CD4-positive, alpha-beta T cell treated with Interleukin-4 for 1 hour (primary cell): ENCODE measurements around the gene MT3.
"Not testable (repeated sequence)": the region's sequence is repeated elsewhere in the genome, so short reads cannot be mapped to it uniquely, and the experiment has no call there.

Experiments
- DNase-seq, 2 donors: peaks; one replicate each; pipeline ENCODE4 v3.0.0-alpha.2; 2020 to 2022

Gene MT3

DNA sequence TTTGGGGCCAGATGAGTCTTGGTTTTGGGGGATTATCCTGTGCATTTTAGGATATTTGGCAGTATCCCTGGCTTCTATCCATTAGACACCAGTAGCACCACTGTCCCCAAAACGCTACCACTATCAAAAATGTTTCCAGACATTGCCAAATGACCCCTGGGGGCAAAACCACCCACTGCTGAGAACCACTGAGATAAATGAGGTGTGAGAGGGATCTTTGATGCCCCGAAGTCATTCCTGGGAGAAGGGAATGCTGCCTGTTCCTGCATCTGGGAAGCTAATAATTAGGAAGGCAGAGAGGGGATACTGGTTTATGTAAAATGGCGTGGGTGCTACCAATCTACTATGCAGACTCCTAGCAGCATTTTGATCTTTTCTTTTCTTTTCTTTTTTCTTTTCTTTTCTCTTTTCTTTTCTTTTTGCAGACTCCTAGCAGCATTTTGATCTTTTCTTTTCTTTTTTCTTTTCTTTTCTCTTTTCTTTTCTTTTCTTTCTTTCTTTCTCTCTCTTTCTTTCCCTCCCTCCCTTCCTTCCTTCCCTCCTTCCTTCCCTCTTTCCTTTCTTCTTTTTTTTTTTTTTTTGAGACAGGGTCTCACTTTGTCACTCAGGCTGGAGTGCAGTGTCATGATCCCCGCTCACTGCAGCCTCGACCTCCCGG is 8.8 kb upstream of the MT3 start:
- DNase-seq = no peak

- not testable (repeated sequence) for DNase-seq
Measured at GRCh38 chr16:56582911-56583310, 6.4 kb upstream of the MT3 start.

GRCh38 chr16:56583351-56584168 is 5.8 kb upstream of the MT3 start:
- no peak for DNase-seq

GRCh38 chr16:56584276-56584675 is 5.1 kb upstream of the MT3 start:
- no peak for DNase-seq

GRCh38 chr16:56588781-56589140 is 567 bp upstream of the MT3 start:
- no peak for DNase-seq

- DNase-seq = no peak
Measured at GRCh38 chr16:56591377-56592060, 2.2 kb downstream of the MT3 start.

GRCh38 chr16:56593573-56594291 is 4.4 kb downstream of the MT3 start:
- no peak for DNase-seq

- DNase-seq = no peak
Measured at GRCh38 chr16:56594292-56594619, 4.9 kb downstream of the MT3 start.

DNA sequence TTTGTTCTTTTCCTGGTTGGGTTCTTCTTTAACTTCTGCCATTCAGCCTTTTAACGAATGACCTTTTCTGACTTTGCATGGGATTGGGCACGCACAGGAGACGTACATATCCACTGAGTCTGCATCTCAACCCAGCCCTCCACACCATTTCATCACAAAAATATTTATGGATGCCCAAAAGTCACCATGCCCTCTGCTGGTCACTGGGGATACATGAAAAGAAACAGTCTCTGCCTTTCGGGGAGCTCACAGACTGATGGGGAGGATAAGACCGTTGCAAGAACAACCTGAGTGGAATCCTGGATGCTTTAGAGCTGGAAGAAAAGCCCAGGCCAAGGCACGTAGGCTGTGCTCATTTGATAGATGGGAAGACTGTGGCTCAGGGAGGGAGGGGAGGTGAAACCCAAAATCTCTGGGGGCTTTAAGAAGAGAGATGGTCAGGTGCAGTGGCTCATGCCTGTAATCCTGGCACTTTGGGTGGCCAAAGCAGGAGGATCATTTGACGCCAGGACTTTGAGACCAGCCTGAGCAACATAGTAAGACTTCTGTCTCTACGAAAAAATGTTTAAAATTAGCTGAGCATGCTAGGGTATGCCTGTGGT is 11.2 kb downstream of the MT3 start:
- DNase-seq = peak; percentile 28 to 56

- no peak for DNase-seq
Measured at GRCh38 chr16:56601325-56601724, 12.0 kb downstream of the MT3 start.

DNA sequence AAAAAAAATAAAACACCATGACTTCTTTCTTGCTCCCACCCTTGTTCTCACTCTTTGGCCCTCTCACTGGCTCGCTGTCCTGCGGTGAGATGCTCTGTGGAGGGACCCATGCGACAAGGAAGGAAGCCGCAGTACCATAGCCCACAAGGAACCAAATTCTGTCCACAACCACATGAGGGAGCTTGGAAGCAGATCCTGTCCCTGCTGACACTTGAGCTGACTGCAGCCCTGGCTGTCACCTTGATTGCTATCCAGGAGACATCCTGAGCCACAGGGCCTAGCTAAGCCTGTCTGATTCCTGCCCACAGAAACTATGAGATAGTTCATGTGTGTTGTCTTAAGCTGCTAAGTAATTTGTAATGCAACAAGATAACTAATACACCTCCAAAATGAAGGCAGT is 14.3 kb downstream of the MT3 start:
- DNase-seq = peak; percentile 24 to 33

DNA sequence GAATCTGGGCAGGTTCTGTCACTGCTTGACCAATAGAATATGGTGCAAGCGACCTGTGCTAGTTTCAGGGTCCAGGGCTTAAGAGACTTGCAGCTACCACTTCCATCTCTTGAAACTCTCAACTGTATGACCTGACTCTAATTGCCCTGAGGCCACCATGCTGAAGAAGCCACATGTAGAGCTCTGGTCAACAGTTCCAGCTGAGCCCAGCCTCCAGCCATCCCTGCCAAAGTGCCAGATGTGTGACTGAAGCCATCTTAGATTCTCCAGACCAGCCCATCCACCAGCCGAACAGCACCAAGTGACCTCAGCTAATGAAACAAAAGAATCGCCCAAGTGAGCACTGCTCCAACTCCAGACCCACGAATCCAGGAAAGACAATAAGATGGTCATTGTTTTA is 15.6 kb downstream of the MT3 start:
- DNase-seq = no peak

DNA sequence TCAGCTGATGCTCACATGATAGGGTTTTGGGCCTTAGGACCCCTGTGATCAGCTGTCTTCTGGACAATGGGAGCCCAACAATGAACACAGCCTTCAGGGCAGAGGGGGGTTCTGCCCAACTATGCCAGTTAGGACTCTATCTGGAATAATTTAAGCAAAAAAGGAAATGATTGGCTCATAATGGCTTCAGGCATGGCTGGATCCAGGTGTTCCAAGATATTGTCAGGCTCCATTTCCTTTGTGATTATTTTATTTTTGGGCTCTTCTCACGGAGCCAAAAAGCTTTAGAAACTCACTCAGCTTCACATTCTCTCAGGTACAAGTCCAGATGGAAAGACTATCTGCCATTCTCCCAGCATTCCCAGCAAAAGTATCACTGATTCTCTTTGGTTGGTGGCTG is 16.1 kb downstream of the MT3 start:
- DNase-seq = no peak

DNA sequence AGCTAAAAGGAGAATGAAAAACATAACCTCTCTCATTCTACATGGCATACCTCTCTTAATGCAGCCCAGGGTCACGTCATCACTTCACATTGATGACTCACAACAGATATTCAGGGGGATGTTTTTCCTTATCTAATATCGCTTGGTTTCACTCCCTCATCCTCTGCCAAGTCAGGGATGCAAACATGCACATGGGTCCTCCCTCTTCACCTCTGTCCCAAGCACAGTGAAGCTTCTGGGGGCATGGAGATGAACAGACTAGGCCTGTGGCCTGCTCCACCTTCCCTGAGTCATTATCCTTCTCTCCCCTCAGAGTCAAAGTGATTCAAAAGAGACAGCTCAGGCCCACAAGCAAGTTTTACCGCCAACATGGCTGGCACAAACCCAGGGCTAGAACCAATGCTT is 16.7 kb downstream of the MT3 start:
- DNase-seq = no peak

- DNase-seq = no peak
Measured at GRCh38 chr16:56606476-56607108, 17.3 kb downstream of the MT3 start.

- DNase-seq = no peak
Measured at GRCh38 chr16:56607109-56607618, 17.8 kb downstream of the MT3 start.

DNA sequence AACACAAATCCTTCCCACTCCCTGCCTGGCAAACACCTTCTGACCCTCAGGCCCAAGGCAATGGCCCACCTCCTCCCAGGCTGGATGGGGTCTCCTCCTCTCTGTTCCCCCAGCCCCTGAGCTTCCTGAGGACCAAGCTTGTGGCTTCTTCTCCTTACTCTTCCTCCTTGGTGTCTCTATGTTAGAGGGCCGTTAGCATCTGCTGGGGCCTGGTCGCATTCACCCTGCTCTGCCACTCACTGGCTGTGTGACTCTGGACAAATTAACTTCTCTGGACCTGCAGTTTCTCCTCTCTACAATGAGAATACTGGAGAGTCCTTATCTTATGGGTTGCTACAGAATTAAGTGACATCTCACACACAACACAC is 18.3 kb downstream of the MT3 start:
- no peak for DNase-seq

DNA sequence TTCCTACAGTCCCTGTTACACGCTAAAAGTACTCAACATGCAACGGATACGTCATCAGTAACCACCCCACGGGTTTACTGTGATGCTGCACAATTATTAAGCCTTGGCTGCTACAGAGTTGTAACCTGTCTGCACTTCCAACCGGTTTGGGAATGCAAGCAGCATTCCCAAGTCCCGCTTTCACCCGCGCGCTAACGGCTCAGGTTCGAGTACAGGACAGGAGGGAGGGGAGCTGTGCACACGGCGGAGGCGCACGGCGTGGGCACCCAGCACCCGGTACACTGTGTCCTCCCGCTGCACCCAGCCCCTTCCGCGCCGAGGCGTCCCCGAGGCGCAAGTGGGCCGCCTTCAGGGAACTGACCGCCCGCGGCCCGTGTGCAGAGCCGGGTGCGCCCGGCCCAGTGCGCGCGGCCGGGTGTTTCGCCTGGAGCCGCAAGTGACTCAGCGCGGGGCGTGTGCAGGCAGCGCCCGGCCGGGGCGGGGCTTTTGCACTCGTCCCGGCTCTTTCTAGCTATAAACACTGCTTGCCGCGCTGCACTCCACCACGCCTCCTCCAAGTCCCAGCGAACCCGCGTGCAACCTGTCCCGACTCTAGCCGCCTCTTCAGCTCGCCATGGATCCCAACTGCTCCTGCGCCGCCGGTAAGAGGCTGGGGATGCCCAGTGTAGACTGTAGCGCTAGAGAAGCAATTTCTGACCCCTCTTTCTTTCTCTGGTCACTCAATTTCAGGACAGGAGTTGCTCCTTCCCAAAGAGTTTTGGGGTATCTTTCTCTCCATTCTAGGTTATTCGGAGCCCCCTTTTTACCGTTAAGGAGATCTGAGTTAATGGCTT is 18.9 kb downstream of the MT3 start, which contains the start of gene MT2A:
MT2A (plus strand) TSS at position 542 of the 833 bp plus-strand sequence; CDS start at position 614, 72 bp downstream.
- DNase-seq = peak; percentile 84 to 87

GRCh38 chr16:56608876-56609462 is 19.6 kb downstream of the MT3 start:
- DNase-seq = no peak

DNA sequence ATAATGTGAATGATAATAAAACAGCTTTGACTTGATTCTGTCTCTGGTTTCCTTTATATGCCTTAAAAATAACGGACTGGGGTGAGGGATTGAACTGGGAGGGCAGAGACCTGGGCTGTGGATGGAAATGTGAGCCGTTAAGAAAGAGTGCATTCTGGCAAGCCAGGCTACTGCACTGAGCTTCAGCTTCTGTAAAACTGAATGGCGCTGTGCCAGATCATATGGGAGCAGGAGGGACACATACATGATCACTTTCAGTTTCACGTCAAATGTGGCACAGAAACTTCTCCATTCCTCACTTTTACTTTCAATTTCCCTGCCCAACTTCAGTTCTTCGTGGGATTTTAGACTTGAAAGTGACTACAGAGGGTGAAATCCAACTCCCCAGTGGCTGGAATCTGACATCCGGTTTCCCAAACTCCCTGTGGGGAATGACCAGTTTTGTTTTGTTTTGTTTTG is 20.2 kb downstream of the MT3 start:
- DNase-seq = peak; percentile 78 to 80
